NT2/D1 (cell line): Measurements from ENCODE around the gene SPATA32.

ENCODE experiments used
- DNase-seq: peaks from one replicate; pipeline ENCODE4 v3.0.0-alpha.2; 2011; ENCODE audit warnings: low read depth, low spot score
- H3K27me3 ChIP-seq: 2 replicates; pipeline ENCODE4 v1.6.0; 2011; ENCODE audit warnings: mild to moderate bottlenecking; ENCODE audit not compliant: insufficient read length, insufficient read depth
- H3K36me3 ChIP-seq: 2 replicates; pipeline ENCODE4 v1.6.1; 2011; ENCODE audit warnings: mild to moderate bottlenecking, low read length, mixed read lengths; ENCODE audit not compliant: insufficient read depth, insufficient read length
- H3K4me1 ChIP-seq: 2 replicates; pipeline ENCODE4 v1.5.1; 2011; ENCODE audit not compliant: insufficient read depth, insufficient read length
- H3K4me3 ChIP-seq: 2 replicates; pipeline ENCODE4 v1.5.1; 2011; ENCODE audit warnings: low read depth; ENCODE audit not compliant: insufficient read length
- H3K9ac ChIP-seq: 2 replicates; pipeline ENCODE4 v1.6.0; 2011; ENCODE audit warnings: low read depth; ENCODE audit not compliant: insufficient read length
- H3K9me3 ChIP-seq: 2 replicates; pipeline ENCODE4 v1.5.1; 2011; ENCODE audit warnings: mild to moderate bottlenecking, low read length; ENCODE audit not compliant: insufficient read depth
- SUZ12 ChIP-seq: IDR thresholded peaks from 2 replicates; pipeline ENCODE4 v1.6.1; 2011; ENCODE audit not compliant: insufficient read length, insufficient read depth; ENCODE audit errors: extremely low read depth
- YY1 ChIP-seq: IDR thresholded peaks from 2 replicates; pipeline ENCODE4 v1.6.1; 2011; ENCODE audit not compliant: insufficient read length, insufficient read depth
- ZNF274 ChIP-seq: IDR thresholded peaks from 2 replicates; pipeline ENCODE4 v1.6.1; 2011; ENCODE audit warnings: mild to moderate bottlenecking, low read depth, low read length

Gene SPATA32

GRCh38 chr17:45293413-45294211 is 31.7 kb upstream of the SPATA32 start:
- Histone ChIP-seq H3K4me3 (no peak overlapping the region), H3K4me1 (peaks cover 15% of the 10 kb centered on the region), H3K27me3 (no peaks in the 10 kb centered on the region), H3K9me3 (no peaks in the 10 kb centered on the region), H3K36me3 (peaks cover 63% of the 10 kb centered on the region), H3K9ac (no peak overlapping the region)
- DNase-seq: no peak
- no peak for TF ChIP-seq YY1
- TF ChIP-seq ZNF274: no peak
- no peak for TF ChIP-seq SUZ12

GRCh38 chr17:45292696-45293412 is 31.0 kb upstream of the SPATA32 start:
- no peak for DNase-seq
- no peaks in the 10 kb centered on the region for H3K9me3 ChIP-seq
- TF ChIP-seq YY1: no peak
- peaks cover 15% of the 10 kb centered on the region for H3K4me1 ChIP-seq
- H3K27me3 ChIP-seq: no peaks in the 10 kb centered on the region
- no peak overlapping the region for H3K4me3 ChIP-seq
- H3K9ac ChIP-seq: no peak overlapping the region
- H3K36me3 ChIP-seq: peaks cover 68% of the 10 kb centered on the region

- no peaks in the 10 kb centered on the region for H3K27me3 ChIP-seq
- TF ChIP-seq YY1 (no peak), SUZ12 (no peak), ZNF274 (no peak)
- DNase-seq: no peak
- H3K9me3 ChIP-seq: no peaks in the 10 kb centered on the region
- no peak overlapping the region for H3K4me3 ChIP-seq
- peaks cover 15% of the 10 kb centered on the region for H3K4me1 ChIP-seq
- no peak overlapping the region for H3K9ac ChIP-seq
- H3K36me3 ChIP-seq: peaks cover 79% of the 10 kb centered on the region
Measured at GRCh38 chr17:45291171-45291805, 29.4 kb upstream of the SPATA32 start.

- Histone ChIP-seq H3K4me1 (peaks cover 15% of the 10 kb centered on the region), H3K27me3 (no peaks in the 10 kb centered on the region), H3K9ac (no peak overlapping the region), H3K36me3 (peaks cover 80% of the 10 kb centered on the region), H3K4me3 (no peak overlapping the region), H3K9me3 (no peaks in the 10 kb centered on the region)
- DNase-seq: no peak
- TF ChIP-seq ZNF274: no peak
- TF ChIP-seq SUZ12: no peak
- TF ChIP-seq YY1: no peak
Measured at GRCh38 chr17:45290269-45290765, 28.4 kb upstream of the SPATA32 start.

GRCh38 chr17:45289301-45290268 is 27.7 kb upstream of the SPATA32 start:
- no peak for TF ChIP-seq YY1
- no peak for TF ChIP-seq ZNF274
- TF ChIP-seq SUZ12: no peak
- no peak overlapping the region for H3K4me3 ChIP-seq
- no peaks in the 10 kb centered on the region for H3K9me3 ChIP-seq
- H3K4me1 ChIP-seq: peaks cover 15% of the 10 kb centered on the region
- H3K36me3 ChIP-seq: peaks cover 81% of the 10 kb centered on the region
- no peak overlapping the region for H3K9ac ChIP-seq
- no peak for DNase-seq
- H3K27me3 ChIP-seq: no peaks in the 10 kb centered on the region

- Histone ChIP-seq H3K27me3 (no peaks in the 10 kb centered on the region), H3K4me3 (no peak overlapping the region), H3K4me1 (peaks cover 12% of the 10 kb centered on the region), H3K9me3 (no peaks in the 10 kb centered on the region), H3K9ac (no peak overlapping the region), H3K36me3 (peaks cover 87% of the 10 kb centered on the region)
- DNase-seq: no peak
- TF ChIP-seq SUZ12 (no peak), ZNF274 (no peak), YY1 (no peak)
Measured at GRCh38 chr17:45288825-45289224, 26.9 kb upstream of the SPATA32 start.
